ENCODE measurements around the gene SLC9A8.
A peak's percentile ranks its signal among the peaks of the same experiment; 100 is the strongest.
"Not testable (repeated sequence)": the region's sequence is repeated elsewhere in the genome, so short reads cannot be mapped to it uniquely, and the experiment has no call there.

SLC9A8 gene

DNA sequence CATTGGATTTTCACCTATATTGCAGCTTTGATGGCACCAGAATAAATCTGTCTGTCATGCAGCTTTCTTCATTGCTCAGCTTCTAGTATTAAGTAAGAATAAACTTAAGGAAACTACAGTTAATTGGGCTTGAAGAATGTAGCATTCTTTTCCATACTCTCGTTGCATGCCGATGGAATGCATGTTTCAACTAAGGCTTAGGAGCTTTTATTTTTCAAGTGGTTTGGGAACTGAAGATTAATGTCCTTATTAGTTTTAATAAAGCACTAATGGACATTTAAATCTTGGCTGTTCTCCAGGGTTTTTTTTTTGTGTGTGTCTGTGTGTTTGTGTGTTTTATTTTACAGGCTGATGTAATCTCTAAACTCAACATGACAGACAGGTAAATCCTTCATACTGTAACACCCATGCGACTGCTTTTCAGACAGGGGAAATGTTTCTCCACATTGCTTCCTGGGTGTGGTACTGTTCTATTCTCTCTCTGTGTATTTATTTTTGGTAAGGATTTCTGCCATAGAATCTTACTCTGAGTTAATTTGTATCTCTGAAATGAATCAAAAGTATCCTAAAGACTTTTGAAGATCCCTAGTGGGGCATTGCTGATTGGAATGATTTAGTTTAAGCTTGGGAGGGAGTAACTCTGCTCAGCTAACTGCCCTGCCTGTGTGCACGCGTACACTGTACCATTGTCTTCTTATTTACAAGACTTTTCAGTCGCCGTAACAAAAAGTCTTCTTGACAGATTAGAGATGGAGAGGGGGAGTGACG is 38.0 kb downstream of the SLC9A8 start:
- DNase-seq (ENCODE audit: low read depth): no peak

DNA sequence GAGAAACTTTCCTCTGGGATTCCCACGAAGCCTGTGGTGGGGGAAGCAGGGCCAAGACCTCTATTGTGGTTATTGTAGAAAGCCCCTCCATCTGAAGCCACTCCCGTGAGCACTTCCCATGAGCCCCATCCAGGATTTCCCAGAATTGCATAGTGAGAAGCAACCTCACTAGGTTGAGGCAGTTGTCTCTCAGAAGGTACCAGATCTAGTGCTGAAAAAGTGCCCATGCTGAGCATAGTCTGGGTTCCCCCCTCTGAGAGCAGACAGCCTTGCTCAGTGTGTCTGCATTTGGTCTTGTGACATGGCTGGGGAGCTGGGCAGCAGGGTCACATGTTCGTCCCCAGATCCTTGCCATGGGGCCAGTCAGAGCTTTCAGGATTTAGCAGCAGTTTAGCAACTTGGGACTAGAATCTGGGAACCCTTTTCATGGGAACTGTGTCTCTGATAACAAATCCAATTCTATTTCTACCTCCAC is 38.6 kb downstream of the SLC9A8 start:
- no peak for DNase-seq (ENCODE audit: low read depth)

DNA sequence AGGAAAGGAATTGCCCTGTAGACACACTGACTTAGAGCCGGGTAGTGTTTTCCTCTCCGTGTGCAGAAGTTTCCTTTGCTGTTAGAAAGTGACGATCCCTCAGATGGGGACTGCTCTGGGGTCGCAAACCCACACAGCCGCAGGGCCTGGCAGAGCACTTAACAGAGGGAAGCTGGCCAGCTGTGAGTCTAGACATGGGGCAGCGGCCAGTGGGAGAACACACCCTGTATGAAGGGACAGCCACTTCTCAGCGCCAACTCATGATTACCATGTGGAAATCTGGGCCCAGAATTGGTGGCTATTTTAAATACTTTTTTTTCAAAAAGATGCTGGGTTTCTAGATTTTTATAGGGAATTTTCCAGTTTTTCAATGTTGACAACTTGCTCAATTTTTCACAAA is 39.4 kb downstream of the SLC9A8 start:
- DNase-seq (ENCODE audit: low read depth): no peak

DNA sequence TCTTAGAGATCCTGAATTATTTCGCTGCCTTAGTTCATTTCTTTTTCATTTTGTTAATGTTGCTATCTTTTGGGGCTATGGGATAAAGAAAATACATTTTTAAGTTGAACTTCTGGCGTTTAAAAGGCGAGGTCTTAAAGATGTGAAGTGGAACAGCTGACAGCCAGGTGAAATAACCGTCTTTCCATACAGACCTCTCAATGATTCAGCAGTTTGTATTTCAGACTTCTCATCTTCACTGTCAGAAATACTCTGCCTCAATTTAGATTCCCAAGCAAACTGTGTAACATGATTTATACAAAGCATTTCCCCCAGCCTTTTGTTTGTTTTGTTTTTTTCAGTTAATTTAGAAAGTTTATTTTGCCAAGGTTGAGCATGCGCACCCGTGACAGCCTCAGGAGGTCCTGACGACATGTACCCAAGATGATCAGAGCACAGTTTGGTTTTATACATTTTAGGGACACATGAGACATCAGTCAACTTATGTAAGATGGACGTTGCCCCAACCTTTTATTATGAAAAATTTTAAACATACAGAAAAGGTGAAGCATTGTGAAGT is 40.0 kb downstream of the SLC9A8 start:
- no peak for DNase-seq (ENCODE audit: low read depth)

DNA sequence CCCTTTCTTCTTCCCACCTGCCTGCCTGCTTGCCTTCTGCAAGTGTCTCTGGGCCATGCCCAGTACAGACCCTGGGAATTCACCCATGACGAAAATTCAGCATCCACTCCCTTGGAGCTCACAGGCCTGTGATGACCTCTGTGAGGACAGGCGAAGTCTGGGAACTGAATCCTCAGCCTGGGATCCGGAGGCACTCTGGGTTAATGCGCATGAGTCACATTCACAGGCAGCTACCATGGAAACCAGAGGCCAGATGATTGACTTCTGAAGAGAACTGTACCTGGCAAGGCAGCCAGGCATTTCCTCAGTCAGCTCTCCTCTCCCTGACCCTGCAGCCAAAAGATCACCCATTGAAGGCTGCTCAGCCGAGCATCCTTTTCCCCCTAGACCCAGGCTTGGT is 41.0 kb downstream of the SLC9A8 start:
- peak; percentile 57 for DNase-seq (ENCODE audit: low read depth)

DNA sequence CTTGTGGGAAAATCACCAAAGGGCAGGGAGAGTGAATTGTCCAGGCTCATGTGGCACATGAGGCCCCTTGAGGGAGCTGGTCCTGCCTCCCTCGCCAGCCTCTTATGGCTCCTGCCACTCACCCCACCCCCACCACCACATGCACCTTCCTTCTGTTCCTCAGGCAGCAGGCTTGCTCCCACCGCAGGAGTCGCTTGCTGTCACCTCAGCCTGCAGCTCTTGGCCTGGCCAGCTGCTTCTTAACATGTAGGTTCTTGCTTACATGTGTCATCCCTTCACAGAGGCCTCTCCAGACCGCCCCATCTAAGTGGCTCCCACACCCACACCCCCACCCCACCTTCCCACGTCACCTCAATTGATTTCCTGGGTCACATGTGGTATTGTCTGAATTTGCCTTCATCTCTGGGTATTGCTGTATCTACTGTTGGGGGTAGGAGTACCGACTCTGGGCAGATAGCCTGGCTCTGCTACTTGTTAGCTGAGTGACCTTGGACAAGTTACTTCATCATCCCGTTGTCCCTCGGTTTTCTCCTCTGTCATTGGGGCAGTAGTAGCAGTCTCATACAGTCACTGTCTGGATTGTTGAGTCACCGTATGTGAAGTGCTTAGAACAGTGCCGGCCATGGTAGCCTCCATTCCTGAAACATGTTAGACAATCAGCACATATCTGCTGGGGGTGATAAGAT is 41.7 kb downstream of the SLC9A8 start:
- DNase-seq (ENCODE audit: low read depth): no peak

DNA sequence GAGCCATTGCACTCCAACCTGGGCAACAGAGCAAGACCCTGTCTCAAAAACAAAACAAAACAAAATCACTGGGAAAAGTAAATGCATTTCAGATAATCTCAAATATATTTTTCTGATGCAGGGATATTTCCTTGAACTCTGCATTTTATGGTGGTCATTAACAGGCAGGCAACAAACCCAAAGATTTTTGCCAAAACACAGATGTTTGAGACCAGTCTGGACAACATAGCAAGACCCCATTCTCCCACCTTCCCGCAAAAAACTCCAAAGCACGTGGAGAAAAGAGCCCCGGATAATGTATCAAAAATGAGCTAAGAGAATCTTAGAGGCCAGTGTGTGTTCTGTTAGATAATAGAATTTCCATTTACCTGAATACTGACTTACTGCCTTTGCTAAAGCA is 44.3 kb downstream of the SLC9A8 start:
- DNase-seq (ENCODE audit: low read depth): no peak

DNA sequence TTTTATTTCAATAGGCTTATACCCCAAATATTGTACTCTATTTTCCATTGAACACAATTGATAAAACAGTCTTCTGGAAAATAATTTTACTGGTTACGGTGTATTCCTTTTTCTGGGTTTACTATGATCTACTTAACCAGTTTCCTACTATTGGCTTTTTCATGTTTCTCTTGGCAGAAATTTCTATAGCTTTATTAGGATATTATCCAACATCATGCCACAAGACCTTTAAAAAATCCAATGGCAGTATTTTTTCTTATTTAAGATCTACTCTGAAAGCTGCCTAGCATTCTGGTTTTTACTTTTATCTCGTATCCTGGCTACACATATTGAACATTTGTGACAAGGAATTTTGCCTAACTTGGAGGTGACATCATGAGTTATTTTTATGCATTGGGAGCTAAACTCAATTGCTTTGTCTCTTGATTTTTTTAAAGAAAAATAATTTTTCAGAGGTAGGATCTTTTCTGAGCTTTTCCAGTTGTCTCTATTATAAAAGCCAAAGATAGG is 45.5 kb downstream of the SLC9A8 start:
- no peak for DNase-seq (ENCODE audit: low read depth)

DNA sequence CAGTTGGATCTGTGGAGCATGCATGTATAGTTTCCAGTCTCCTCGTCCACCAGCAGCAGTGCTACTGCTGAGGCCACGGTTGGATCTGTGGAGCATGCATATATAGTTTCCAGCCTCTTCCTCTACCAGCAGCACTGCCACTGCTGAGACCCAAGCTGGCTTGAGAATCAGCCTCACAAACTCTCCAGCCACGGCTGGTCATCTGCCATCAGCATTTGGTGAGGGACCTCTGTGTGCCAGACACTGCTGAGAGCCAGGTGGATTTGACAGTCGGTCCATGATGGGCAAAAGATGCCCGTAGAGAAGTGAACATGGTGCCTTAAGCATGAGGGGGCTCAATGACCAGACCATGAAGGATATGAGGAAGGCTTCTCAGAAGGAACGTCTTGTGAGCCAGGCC is 46.4 kb downstream of the SLC9A8 start:
- no peak for DNase-seq (ENCODE audit: low read depth)

DNA sequence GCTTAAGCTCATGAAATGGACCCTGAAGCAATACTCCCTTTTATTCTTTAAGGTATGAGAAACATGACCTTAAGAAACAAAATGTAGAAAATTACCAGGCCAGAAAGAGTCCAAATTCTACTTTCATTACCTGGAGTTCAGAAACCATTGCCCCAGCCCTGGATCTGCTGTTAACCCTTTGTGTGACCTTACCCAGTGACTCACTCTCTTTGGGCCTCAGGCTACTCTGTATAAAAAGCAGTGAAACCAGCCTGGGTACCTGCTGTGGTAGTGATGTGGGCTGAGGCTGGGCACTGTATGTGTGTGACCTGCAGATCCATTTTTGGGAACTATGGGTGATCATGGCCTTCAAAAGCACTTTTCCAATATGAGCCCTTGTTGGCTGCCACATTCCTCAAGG is 47.2 kb downstream of the SLC9A8 start:
- no peak for DNase-seq (ENCODE audit: low read depth)

DNA sequence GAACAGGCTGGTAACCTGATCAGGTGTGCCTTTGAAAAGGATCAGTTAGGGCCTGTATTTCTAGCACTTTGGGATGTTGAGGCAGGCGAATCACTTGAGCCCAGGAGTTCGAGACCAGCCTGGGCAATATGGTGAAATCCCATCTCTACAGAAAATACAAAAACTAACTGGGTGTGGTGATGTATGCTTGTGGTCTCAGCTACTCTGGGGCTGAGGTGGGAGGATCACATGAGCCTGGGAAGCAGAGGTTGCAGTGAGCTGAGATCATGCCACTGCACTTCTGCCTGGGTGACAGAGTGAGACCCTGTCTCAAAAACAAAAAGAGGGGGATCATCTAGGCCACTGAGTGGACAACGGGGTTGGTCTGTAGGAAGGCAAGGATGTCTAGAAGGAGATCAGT is 48.6 kb downstream of the SLC9A8 start:
- not testable (repeated sequence) for DNase-seq (ENCODE audit: low read depth)

DNA sequence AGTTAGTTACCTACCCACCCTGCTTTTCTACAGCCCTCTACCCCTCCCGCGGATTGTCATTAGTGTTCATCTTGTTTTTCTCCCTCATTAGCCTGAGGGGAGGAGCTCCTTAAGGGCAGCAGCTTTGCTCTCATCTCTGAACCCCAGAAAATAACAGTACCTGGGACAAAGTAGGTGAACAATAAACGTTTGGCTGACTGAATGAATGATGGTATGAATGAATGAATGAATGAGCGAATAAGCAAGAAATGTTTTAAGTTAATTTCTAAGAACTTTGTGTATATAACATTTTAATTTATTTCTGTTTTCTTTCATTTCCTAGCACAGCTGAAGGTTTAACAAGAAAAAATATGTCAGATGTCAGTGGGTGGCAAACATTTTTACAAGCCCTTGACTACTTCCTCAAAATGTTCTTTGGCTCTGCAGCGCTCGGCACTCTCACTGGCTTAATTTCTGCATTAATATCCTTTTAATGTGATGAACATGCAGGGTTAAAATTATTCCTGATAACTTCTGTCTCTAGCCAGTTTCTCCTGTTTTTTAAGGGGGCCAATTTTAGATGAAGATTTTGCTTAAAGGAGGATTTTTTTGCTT is 50.1 kb downstream of the SLC9A8 start:
- no peak for DNase-seq (ENCODE audit: low read depth)

DNA sequence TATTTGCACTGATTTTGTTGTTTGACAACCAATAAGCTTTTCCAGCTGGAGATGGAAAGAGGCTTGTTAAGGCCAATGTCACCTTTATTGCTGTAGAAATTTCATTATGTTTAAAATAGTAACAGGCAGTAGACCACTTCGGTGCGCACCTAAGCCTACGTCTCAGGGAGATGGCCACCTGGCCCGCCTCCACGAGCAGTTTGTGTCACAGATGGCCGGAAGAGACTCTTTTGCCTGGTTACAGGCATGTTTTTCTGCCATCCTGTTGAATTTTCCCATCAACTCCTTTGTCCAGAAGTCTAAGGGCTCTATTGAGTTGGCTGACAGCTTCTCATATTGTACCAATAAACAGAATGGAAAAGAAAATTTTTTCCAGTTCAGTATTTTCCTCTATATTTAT is 51.0 kb downstream of the SLC9A8 start:
- DNase-seq (ENCODE audit: low read depth): no peak

DNA sequence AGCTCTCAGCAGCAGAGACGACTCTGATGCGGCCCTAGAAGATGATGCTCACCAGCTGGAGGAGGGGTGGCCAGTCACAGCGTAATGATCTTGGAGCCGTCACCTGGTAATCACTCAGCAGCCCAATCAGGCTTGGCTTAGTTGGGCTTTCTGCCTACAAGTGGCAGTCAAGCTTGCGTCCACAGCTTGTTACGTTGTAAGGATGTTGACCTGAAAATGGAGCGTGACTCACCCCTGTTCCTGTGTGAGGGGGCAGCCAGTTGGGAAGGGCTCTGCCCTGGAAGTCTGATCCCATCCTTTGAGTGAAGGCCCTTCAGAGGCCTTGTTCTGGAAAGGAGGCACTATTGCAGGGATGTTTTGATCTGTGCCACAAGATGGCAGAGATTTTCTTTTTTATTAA is 52.9 kb downstream of the SLC9A8 start:
- DNase-seq (ENCODE audit: low read depth): peak; percentile 77

DNA sequence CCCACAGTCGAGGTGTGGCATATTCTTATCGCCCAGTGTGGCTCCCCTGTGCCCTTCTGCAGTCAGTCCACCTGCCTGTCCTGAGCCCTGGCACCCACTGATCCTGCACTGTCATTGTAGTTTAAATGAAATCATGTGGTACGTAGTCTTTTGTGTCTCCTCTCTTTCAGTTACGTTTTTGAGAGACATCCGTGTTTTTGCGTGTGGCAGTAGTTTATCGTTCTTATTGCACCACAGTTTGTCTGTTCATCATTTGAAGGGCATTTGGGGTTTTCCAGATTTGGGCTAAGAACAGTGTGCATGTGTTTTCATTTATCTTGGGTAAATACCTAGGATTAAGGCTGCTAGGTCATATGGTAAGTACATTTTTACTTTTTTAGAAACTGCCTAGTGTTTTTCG is 53.4 kb downstream of the SLC9A8 start:
- DNase-seq (ENCODE audit: low read depth): peak; percentile 90

DNA sequence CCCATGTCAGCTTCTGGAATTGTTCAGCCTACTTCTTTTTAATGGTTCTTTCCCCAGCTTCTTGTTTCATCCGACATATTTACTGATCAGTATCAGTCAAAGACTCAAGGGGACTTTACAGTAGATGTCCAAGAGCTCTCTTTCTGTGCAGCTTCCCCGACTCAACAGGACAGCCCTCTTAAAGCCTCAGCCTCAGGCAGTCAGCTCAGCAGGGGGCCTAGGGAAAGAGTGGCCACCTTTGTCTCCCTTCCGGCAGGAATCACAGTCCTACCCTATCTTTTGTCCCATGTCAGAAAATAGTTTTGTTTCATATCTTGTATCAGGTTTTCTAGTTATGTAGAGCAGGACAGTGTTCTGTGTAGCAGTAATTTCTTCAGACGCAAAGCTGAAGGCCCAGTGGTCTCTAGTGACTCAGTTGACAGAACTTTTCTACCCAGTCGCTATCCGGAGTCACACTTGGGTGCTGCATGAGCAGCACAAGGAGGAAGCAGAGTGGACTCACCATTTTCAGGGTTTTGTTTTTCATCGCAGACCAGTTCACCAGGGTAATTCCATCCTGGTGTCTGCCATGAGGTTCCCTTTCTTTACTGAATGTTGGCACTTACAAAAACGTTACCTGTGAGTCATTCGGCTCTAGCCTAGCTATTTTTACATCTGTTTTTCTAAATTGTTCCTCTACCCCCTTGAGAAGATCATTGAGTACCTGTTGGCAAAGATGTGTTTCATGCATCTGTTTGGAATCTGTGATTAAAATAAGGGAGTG is 55.0 kb downstream of the SLC9A8 start:
- DNase-seq (ENCODE audit: low read depth): no peak

DNA sequence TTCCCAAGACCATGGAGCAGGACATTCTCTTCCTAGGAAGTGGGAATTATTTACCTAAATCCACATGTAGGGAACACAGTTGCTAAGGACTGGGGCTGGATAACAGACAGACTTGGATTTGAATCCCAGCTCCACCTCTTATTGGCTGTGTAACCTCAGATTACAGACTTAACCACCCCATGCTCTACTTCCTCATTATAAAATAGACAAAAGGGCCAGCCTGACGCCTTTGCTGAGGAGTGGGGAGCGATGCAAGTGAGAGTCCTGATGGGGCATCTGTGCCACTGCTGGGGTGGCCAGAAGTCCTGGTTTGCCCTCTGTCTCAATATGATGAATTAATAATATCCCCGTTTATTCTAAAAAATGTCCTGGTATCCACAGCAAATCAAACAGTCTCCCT is 55.9 kb downstream of the SLC9A8 start:
- no peak for DNase-seq (ENCODE audit: low read depth)

DNA sequence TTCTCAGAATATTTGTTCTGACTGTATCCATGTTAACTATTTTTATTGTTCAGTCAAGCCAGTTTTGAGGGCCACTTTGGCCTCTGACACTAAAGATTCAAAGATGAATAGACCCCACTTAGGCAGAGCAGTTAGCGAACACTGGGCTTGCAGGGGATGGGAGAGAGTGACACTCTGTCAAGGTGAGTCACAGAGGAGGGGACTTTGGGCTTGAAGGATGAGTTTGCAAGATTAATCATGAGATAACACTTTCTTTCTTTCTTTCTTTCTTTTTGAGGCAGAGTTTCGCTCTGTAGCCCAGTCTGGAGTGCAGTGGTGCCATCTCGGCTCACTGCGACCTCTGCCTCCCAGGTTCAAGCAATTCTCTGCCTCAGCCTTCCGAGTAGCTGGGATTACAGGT is 56.3 kb downstream of the SLC9A8 start:
- DNase-seq (ENCODE audit: low read depth): no peak

DNA sequence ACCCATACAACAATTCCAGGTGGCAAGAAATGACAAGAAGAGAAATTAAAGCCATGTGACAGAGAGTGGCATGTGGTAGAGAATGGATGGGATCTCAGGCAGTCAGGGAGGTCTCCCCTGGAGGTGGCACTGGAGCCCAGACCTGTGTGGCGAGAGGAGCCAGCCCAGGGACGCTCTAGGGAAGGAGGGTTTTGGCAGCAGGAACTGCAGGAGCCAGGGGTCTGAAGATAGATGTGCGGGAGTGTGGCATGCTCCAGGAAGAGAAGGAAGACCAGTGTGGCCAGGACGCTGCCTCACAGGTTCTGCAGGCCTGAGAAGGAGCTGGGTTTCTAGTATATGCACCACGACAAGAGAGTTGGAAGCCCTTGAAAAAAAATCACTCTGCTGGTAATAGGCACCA is 57.6 kb downstream of the SLC9A8 start:
- DNase-seq (ENCODE audit: low read depth): no peak

DNA sequence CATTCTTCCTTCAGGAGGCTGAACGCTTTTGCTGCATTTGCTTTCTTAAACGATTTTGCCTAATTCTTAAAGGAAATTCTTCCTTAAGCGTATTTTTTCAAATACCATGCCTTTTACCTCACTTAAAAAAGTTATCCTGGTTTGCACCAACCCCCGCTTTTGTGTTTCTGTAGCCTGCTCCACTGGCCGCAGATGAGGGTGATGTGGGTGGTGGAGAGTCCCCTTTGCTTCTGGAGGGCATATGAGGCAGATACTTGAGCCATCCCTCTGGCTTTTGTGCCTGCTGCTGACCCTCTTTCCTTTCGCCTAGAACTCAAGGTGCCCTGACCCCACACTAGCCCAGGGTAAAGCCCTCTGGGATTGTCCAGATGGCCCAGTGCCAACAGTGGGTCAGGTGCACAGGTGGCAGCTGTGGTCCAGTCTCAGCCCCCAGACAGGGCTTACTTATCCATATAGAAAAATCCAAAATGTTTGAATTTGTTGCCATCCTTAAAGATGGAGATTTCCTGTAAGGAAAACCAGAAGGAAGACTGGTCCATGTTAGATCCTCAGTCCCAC is 58.8 kb downstream of the SLC9A8 start:
- DNase-seq (ENCODE audit: low read depth): no peak

DNA sequence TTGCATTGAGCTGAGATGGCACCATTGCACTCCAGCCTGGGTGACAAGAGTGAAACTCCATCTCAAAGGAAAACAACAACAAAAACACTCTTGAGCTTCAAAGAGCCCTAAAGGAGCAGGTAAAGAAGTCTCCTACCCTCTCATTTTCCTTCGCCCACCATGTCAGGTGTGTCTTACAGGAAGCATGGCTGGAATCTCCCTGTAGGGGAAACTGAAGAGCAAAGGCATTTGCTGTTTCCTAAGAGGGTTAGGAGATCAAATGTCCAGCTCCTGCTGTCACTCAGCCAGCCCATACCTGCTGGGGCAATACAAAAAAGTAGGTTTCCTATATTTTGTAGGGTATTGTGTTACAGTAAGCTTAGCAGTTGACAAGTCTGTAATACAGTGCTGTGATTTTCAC is 59.4 kb downstream of the SLC9A8 start:
- no peak for DNase-seq (ENCODE audit: low read depth)

DNA sequence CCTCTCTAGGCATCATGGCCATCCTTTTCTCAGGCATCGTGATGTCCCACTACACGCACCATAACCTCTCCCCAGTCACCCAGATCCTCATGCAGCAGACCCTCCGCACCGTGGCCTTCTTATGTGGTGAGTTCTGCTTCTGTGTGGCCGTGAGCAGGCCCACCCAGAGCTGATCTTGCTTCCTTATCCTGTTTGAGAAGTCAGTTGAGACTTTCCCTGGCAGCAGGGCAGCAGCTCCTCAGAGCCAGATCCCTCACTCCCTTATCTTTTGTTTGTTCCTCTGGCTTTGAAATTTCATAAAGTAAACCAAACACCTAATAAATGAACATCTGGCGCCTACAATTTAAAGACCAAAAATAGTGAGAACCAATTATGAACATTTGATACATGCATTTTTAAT is 62.1 kb downstream of the SLC9A8 start:
- DNase-seq (ENCODE audit: low read depth): no peak

Measured in GM04504 (cell line).